Peyer's patch (tissue), 4 donors: ENCODE data around the gene SYS1. TPM values are rescaled to one million over a fixed set of nuclear protein-coding genes. Genes with fewer than 3 reads are reported as not detected.
A peak's percentile ranks its signal among the peaks of the same experiment; 100 is the strongest.

Source experiments
- DNase-seq, 3 donors: peaks; one replicate each; pipeline ENCODE4 v3.0.0-alpha.2; 2017 to 2019
- H3K27ac ChIP-seq, 4 donors: fragments of 200-600 bp; sonication (generic); one replicate each; pipeline ENCODE4 v1.5.1; 2016 to 2019
- H3K27me3 ChIP-seq, 2 donors: fragments of 200-600 bp; sonication (generic); one replicate each; pipeline ENCODE4 v1.5.1; 2019
- H3K36me3 ChIP-seq, 3 donors: fragments of 200-600 bp; sonication (generic); one replicate each; pipeline ENCODE4 v1.5.1; 2016 to 2019
- H3K4me1 ChIP-seq, 4 donors: fragments of 200-600 bp; sonication (generic); one replicate each; pipeline ENCODE4 v1.5.1; 2016 to 2019
- H3K4me3 ChIP-seq, 4 donors: fragments of 200-600 bp; sonication (generic); 1 replicate in 3 of 4; 2 replicates in 1 of 4; pipeline ENCODE4 v1.5.1; 2016 to 2019; ENCODE audit warnings: mild to moderate bottlenecking in 1 of 4
- H3K9me3 ChIP-seq, 4 donors: fragments of 200-600 bp; sonication (generic); one replicate each; pipeline ENCODE4 v1.5.1; 2016 to 2019; ENCODE audit warnings: mild to moderate bottlenecking in 1 of 4
- POLR2A ChIP-seq, 2 donors: fragments of 450-650 bp; IDR thresholded peaks; one replicate each; pipeline ENCODE4 v1.5.1; 2017; ENCODE audit warnings: antibody characterized with exemption in 2 of 2, mild to moderate bottlenecking in 2 of 2, moderate library complexity in 2 of 2
- total RNA-seq, 4 donors: library from RNA; depleted of rRNA; stranded (reverse); fragments of >200 nt; gene quantifications; one replicate each; pipeline ENCODE4 v1.1.0, GENCODE V29; 2016
- TF ChIP-seq, protein P1 (sequence below), 6 experiments: fragments of 450-650 bp in 4 of 6; fragments of 200-600 bp in 2 of 6; sonication (generic) in 1 of 6; IDR thresholded peaks; one replicate each; pipeline ENCODE4 v1.5.1; 2017 to 2019; ENCODE audit warnings: antibody characterized with exemption in 6 of 6, mild to moderate bottlenecking in 3 of 6, moderate library complexity in 1 of 6

Gene SYS1
- total RNA-seq: 10 to 100 TPM; 23.1 to 62.2 (median 46.9) TPM

DNA sequence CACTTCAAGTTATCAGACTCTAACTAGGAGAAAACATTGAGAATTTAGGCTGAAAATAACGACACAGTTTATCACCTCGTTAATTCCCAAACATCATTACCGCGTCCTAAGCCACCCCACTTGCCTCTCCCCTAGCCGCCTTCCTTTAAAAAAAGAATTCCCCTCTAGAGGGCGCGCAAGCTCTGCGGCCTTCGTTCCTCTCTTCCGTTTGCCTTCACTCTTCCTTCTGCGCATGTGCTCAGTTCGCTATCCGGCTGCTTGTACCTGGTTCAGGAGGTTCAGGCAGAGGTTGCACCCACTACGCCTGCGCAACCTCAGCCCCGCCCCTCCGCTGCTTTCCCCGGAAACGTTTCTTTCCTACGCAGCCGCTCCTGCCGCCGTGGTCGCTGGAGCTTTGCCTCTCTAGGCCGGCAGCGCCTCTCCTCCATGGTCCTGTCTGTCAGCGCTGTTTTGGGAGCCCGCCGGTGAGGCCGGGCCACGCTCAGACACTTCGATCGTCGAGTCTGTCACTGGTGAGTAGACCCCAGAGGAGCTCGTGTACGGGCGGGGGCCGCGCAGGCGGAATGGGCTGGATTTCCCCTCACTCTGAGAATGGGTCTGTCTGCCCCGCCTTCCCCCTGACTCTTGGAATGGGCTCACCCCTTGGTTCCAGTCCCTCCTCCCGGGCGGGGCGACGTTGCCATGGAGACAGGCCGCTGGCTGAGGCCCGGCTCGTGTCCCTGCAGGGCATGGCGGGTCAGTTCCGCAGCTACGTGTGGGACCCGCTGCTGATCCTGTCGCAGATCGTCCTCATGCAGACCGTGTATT lies at the start of gene SYS1:
TSS of gene SYS1 (plus strand) at position 353 of the 807 bp plus-strand sequence. CDS start at position 729, 376 bp downstream.
- H3K27ac ChIP-seq: peak within 1 kb of the TSS; percentile 89 to 99 (median 95)
- H3K4me1 ChIP-seq: peaks cover 0 to 47% (median 12%) of the 10 kb centered on the region in 4 donors
- H3K9me3 ChIP-seq: no peaks in the 10 kb centered on the region
- peak; percentile 93 to 95 for TF ChIP-seq POLR2A (IDR thresholded peaks at IDR 0.05)
- TF ChIP-seq, protein P1, sequence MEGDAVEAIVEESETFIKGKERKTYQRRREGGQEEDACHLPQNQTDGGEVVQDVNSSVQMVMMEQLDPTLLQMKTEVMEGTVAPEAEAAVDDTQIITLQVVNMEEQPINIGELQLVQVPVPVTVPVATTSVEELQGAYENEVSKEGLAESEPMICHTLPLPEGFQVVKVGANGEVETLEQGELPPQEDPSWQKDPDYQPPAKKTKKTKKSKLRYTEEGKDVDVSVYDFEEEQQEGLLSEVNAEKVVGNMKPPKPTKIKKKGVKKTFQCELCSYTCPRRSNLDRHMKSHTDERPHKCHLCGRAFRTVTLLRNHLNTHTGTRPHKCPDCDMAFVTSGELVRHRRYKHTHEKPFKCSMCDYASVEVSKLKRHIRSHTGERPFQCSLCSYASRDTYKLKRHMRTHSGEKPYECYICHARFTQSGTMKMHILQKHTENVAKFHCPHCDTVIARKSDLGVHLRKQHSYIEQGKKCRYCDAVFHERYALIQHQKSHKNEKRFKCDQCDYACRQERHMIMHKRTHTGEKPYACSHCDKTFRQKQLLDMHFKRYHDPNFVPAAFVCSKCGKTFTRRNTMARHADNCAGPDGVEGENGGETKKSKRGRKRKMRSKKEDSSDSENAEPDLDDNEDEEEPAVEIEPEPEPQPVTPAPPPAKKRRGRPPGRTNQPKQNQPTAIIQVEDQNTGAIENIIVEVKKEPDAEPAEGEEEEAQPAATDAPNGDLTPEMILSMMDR (IDR thresholded peaks at IDR 0.05): peak; percentile 82 to 98 (median 94)
- peak; percentile 95 to 99 (median 99) for DNase-seq
- H3K36me3 ChIP-seq: peaks cover 0 to 27% (median 0%) of the 10 kb centered on the region in 3 donors
- H3K27me3 ChIP-seq: no peaks in the 10 kb centered on the region
- H3K4me3 ChIP-seq: peak within 1 kb of the TSS; percentile 69 to 97 (median 72)

DNA sequence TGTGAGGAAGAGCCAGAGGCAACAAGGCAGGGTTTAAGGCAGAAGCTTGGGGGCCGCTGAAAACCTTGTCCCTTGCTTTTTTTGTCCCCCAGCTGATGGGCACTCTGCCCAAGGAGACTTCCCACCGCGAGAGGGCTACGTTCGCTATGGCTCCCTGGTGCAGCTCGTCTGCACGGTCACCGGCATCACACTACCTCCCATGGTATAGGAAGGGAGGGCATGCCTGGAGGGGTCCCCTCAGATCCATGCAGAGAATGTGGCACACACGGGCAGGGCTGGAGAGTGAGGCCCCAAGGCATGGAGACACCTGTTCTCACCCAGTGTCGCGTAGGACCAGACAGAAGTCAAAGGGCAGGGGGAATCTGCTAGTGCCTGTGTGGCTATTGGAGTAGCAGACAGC lies 49.0 kb upstream of the SYS1 start:
- no peaks in the 10 kb centered on the region for H3K9me3 ChIP-seq
- no peak for TF ChIP-seq POLR2A (IDR thresholded peaks at IDR 0.05)
- H3K36me3 ChIP-seq: no peaks in the 10 kb centered on the region
- peak in 1 of 3 donors; percentile 32 for DNase-seq
- H3K27ac ChIP-seq: no peak overlapping the region
- H3K4me1 ChIP-seq: no peaks in the 10 kb centered on the region
- no peak overlapping the region for H3K4me3 ChIP-seq
- no peaks in the 10 kb centered on the region for H3K27me3 ChIP-seq

DNA sequence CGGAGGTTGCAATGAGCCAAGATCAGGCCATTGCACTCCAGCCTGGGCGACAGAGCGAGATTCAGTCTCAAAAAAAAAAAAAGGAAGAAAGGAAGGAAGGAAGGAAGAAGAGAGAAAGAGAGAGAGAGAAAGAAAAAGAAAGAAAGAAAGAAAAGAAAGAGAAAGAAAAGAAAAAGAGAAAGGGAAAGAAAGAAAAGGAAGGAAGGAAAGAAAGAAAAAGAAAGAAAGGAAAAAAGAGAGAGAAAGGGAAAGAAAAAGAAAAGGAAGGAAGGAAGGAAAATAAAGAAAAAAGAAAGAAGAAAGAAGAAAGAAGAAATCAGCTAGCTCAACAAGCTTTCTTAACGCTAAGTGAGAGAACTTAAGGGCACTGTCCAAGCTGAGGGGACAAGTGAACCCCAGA lies 47.3 kb upstream of the SYS1 start:
- H3K4me1 ChIP-seq: no peaks in the 10 kb centered on the region
- no peak overlapping the region for H3K27ac ChIP-seq
- no peaks in the 10 kb centered on the region for H3K9me3 ChIP-seq
- H3K27me3 ChIP-seq: no peaks in the 10 kb centered on the region
- TF ChIP-seq POLR2A (IDR thresholded peaks at IDR 0.05): no peak
- TF ChIP-seq, protein P1 (IDR thresholded peaks at IDR 0.05): no peak
- no peaks in the 10 kb centered on the region for H3K36me3 ChIP-seq
- DNase-seq: no peak
- H3K4me3 ChIP-seq: no peak overlapping the region

DNA sequence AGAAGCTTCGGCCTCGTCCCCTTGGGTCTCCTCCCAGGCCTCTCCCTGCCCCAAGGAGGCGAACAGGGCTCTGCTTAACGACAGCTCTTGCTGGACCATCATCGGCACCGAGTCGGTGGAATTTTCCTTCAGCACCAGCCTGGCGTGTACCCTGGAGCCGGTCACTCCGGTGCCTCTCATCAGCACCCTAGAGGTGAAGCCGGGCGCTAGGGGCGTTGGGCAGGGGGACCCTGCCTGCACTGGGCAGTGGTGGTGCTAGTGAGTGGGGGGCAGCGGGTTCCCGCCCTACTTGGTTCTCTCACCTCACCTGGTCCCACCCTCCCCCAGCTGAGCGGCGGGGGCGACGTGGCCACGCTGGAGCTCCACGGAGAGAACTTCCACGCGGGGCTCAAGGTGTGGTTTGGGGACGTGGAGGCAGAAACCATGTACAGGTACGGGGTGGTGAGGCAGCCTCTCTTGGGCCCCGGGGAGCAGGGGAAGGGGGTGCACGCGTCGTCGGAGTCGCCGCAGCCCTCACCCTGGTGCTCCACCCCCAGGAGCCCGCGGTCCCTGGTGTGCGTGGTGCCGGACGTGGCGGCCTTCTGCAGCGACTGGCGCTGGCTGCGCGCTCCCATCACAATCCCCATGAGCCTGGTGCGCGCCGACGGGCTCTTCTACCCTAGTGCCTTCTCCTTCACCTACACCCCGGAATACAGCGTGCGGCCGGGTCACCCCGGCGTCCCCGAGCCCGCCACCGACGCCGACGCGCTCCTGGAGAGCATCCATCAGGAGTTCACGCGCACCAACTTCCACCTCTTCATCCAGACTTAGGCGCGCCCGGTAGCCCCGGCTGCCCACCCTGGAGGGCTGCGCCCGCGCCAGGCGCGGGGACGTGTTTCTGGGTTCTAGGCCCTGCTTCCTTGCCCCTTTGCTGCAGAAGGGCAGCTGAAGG lies 46.5 kb upstream of the SYS1 start:
- TF ChIP-seq, protein P1 (IDR thresholded peaks at IDR 0.05): no peak
- TF ChIP-seq POLR2A (IDR thresholded peaks at IDR 0.05): no peak
- no peak overlapping the region for H3K4me3 ChIP-seq
- peak in 1 of 3 donors; percentile 42 for DNase-seq
- H3K27ac ChIP-seq: no peak overlapping the region
- no peaks in the 10 kb centered on the region for H3K27me3 ChIP-seq
- no peaks in the 10 kb centered on the region for H3K36me3 ChIP-seq
- no peaks in the 10 kb centered on the region for H3K9me3 ChIP-seq
- peaks cover 0 to 4% (median 0%) of the 10 kb centered on the region in 4 donors for H3K4me1 ChIP-seq

DNA sequence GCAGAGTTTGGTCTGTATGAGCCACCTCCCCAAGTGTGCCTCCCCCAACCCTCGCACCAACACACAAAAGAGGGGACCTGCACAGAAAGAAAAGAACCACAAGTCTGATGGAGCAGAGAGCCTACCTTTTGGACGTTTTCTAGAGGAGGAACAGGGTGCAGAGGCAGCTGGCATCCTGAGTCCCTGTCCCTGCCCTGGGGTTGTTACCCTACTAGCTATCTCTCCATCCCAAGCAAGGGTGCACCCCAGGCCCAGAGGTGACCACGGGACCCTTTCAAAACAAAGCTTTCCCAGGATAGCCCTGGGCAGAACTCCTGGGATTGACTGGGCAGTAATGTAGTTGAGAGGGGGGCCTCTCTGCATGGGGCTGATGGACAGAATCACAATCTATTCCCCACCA lies 45.1 kb upstream of the SYS1 start:
- Histone ChIP-seq H3K9me3 (no peaks in the 10 kb centered on the region), H3K36me3 (no peaks in the 10 kb centered on the region), H3K4me3 (no peak overlapping the region), H3K27me3 (no peaks in the 10 kb centered on the region), H3K27ac (no peak overlapping the region), H3K4me1 (peaks cover 0 to 16% (median 0%) of the 10 kb centered on the region in 4 donors)
- peak in 1 of 3 donors; percentile 16 for DNase-seq
- TF ChIP-seq, protein P1 (IDR thresholded peaks at IDR 0.05): no peak
- no peak for TF ChIP-seq POLR2A (IDR thresholded peaks at IDR 0.05)
